NT2/D1 (cell line): Measurements from ENCODE around the gene RAB11FIP4.

Experiments used
- SUZ12 ChIP-seq: IDR thresholded peaks from 2 replicates; pipeline ENCODE4 v1.6.1; 2011; ENCODE audit not compliant: insufficient read length, insufficient read depth; ENCODE audit errors: extremely low read depth
- YY1 ChIP-seq: IDR thresholded peaks from 2 replicates; pipeline ENCODE4 v1.6.1; 2011; ENCODE audit not compliant: insufficient read length, insufficient read depth
- ZNF274 ChIP-seq: IDR thresholded peaks from 2 replicates; pipeline ENCODE4 v1.6.1; 2011; ENCODE audit warnings: mild to moderate bottlenecking, low read depth, low read length

GRCh38 chr17:31460226-31460721, 68.8 kb downstream of the RAB11FIP4 start:
- TF ChIP-seq ZNF274 (no peak), YY1 (no peak), SUZ12 (no peak)
